Adrenal gland (tissue), 12 donors: Measurements from ENCODE around the gene HOXA6. TPM values are rescaled to one million over a fixed set of nuclear protein-coding genes. Genes with fewer than 3 reads are reported as not detected.

Experiments used
- DNase-seq, 7 donors: peaks; one replicate each; pipeline ENCODE4 v3.0.0-alpha.2; 2019 to 2020
- H3K27ac ChIP-seq, 5 donors: fragments of 200-600 bp; sonication (generic) in 4 of 5; 1 replicate in 3 of 5; 2 replicates in 2 of 5; pipeline versions ENCODE4 v1.5.1 to v1.8.0; 2016 to 2020; ENCODE audit warnings: mild to moderate bottlenecking in 1 of 5
- H3K27me3 ChIP-seq: fragments of 200-600 bp; 2 replicates; pipeline ENCODE4 v1.8.0; 2021
- H3K36me3 ChIP-seq, 2 donors: fragments of 200-600 bp; replicated peaks in 1 of 2; 1 replicate in 1 of 2; 2 replicates in 1 of 2; pipeline versions ENCODE4 v1.5.1 to v1.8.0; 2018 to 2022
- H3K4me1 ChIP-seq, 2 donors: fragments of 200-600 bp; replicated peaks in 1 of 2; 1 replicate in 1 of 2; 2 replicates in 1 of 2; pipeline versions ENCODE4 v1.5.1 to v1.8.0; 2018 to 2021
- H3K4me3 ChIP-seq, 4 donors: fragments of 200-600 bp; sonication (generic) in 3 of 4; one replicate each; pipeline ENCODE4 v1.5.1; 2016 to 2018
- H3K9me3 ChIP-seq, 3 donors: fragments of 200-600 bp; sonication (generic) in 1 of 3; replicated peaks in 1 of 3; 1 replicate in 2 of 3; 2 replicates in 1 of 3; pipeline versions ENCODE4 v1.5.1 to v1.8.0; 2016 to 2021
- CTCF ChIP-seq, 6 experiments: fragments of 450-650 bp in 4 of 6; fragments of 200-600 bp in 2 of 6; sonication (generic) in 1 of 6; IDR thresholded peaks; 1 replicate in 5 of 6; 2 replicates in 1 of 6; pipeline versions ENCODE4 v1.5.1 to v1.8.0; 2016 to 2021; ENCODE audit warnings: antibody characterized with exemption in 6 of 6, mild to moderate bottlenecking in 2 of 6, moderate library complexity in 1 of 6
- POLR2A ChIP-seq, 2 donors: fragments of 450-650 bp; IDR thresholded peaks; one replicate each; pipeline ENCODE4 v1.6.1; 2017; ENCODE audit warnings: antibody characterized with exemption in 2 of 2, mild to moderate bottlenecking in 2 of 2, moderate library complexity in 1 of 2
- WGBS, 4 donors: extraction: QIAGEN DNeasy Blood & Tissue Kit in 2 of 4; methylation state at CpG; one replicate each; pipeline versions ENCODE4 v1.1.5 to v1.1.7; 2013 to 2017; 5-methylcytosine and 5-hydroxymethylcytosine counted together
- intact Hi-C, 2 donors: fragments of 100-400 bp; cut with DNase I; formaldehyde crosslinking; loops; one replicate each; pipeline versions ENCODE4 v1.14.1 to v1.15.0; 2022 to 2023
- polyA plus RNA-seq, 3 donors: library from polyadenylated mRNA; stranded (reverse); fragments of 200-250 nt in 2 of 3; fragments of 350-450 nt in 1 of 3; fragmentation: Illumina TruSeq in 1 of 3; extraction: RNeasy Lipid Tissue Mini Kit (QIAGEN cat#74804) in 1 of 3; gene quantifications; one replicate each; pipeline ENCODE4 v1.2.3, GENCODE V29; 2013 to 2014
- total RNA-seq, 9 donors: library from RNA; depleted of rRNA in 4 of 9; stranded (reverse); fragments of >200 nt in 4 of 9; fragments of 120-200 nt in 1 of 9; fragmentation: NEBNext Ultra II Directional in 1 of 9; extraction: Animal tissue kit (Norgen Biotek cat#: 25700) in 1 of 9; gene quantifications; one replicate each; pipeline versions ENCODE4 v1.1.0 to v1.2.4, GENCODE V29; 2013 to 2023
- donor health status: healthy with polysubstance abuse.
- donor health status: Bipolar disorder and iron deficiency.
- donor health status: DM: yes; HTN: yes; CAD: no.
- donor health status: DM: no; HTN: no; CAD: no.
- donor health status: DM: no; HTN: no; CAD: no.
- donor health status: DM: yes; HTN: yes; CAD: no.

Gene HOXA6
- total and polyA plus RNA-seq, 12 donors, result 1.3 to 27.2 (median 14.8) TPM

- peak overlapping the region in 4 of 5 donors; percentile 10 to 90 (median 62) for H3K27ac ChIP-seq
- H3K36me3 ChIP-seq, result no peaks in the 10 kb centered on the region
- H3K4me3 ChIP-seq, result peak overlapping the region in 2 of 4 donors; percentile 18 to 64
- H3K27me3 ChIP-seq, result no peaks in the 10 kb centered on the region
- 66 to 82% (median 70%) methylated on average over 8 of the region's 8 CpGs for WGBS, 4 donors
- no peaks in the 10 kb centered on the region for H3K9me3 ChIP-seq
- intact Hi-C loops, result loop anchor here in 1 of 2 donors (10.0 kb wide), 1 partner anchor 236 kb away; the partner anchor contains the start of gene SKAP2
- TF ChIP-seq POLR2A (IDR thresholded peaks at IDR 0.05) (no peak), CTCF (IDR thresholded peaks at IDR 0.05) (no peak)
- peaks cover 17 to 41% of the 10 kb centered on the region in 2 donors for H3K4me1 ChIP-seq
- DNase-seq, result no peak
Measured at GRCh38 chr7:27100694-27101170, 46.8 kb downstream of the HOXA6 start.

- no peak for DNase-seq
- peaks cover 22 to 41% of the 10 kb centered on the region in 2 donors for H3K4me1 ChIP-seq
- H3K27ac ChIP-seq, result peak overlapping the region in 2 of 5 donors; percentile 89 to 95
- TF ChIP-seq POLR2A (IDR thresholded peaks at IDR 0.05), result no peak
- no peak for TF ChIP-seq CTCF (IDR thresholded peaks at IDR 0.05)
- 66 to 82% (median 74%) methylated on average over 8 of the region's 8 CpGs for WGBS, 4 donors
- peak overlapping the region in 1 of 4 donors; percentile 76 for H3K4me3 ChIP-seq
- intact Hi-C loops, result loop anchor here (10.0 kb wide), 1 partner anchor 235 kb away; the partner anchor contains the start of gene SKAP2 (in 2 of the 2)
- H3K9me3 ChIP-seq, result no peaks in the 10 kb centered on the region
- no peaks in the 10 kb centered on the region for H3K27me3 ChIP-seq
- H3K36me3 ChIP-seq, result no peaks in the 10 kb centered on the region
Measured at GRCh38 chr7:27099453-27100370, 47.9 kb downstream of the HOXA6 start.

- intact Hi-C loops, result loop anchor here in 1 of 2 donors (10.0 kb wide), 1 partner anchor 234 kb away; the partner anchor contains the start of gene SKAP2
- TF ChIP-seq POLR2A (IDR thresholded peaks at IDR 0.05), result peak in 1 of 2 donors; percentile 56
- no peak for TF ChIP-seq CTCF (IDR thresholded peaks at IDR 0.05)
- H3K36me3 ChIP-seq, result no peaks in the 10 kb centered on the region
- DNase-seq, result peak; percentile 66 to 87 (median 75)
- peak overlapping the region; percentile 80 to 95 (median 86) for H3K27ac ChIP-seq
- H3K4me3 ChIP-seq, result peak overlapping the region in 2 of 4 donors; percentile 39 to 76
- WGBS, 4 donors, result 15 to 32% (median 16%) methylated on average over 29 to 38 of the region's 38 CpGs
- H3K4me1 ChIP-seq, result peaks cover 22 to 41% of the 10 kb centered on the region in 2 donors
- H3K27me3 ChIP-seq, result no peaks in the 10 kb centered on the region
- no peaks in the 10 kb centered on the region for H3K9me3 ChIP-seq
Measured at GRCh38 chr7:27098578-27099451, 48.8 kb downstream of the HOXA6 start.
